Measurements from ENCODE around the gene CCDC57.

DNA sequence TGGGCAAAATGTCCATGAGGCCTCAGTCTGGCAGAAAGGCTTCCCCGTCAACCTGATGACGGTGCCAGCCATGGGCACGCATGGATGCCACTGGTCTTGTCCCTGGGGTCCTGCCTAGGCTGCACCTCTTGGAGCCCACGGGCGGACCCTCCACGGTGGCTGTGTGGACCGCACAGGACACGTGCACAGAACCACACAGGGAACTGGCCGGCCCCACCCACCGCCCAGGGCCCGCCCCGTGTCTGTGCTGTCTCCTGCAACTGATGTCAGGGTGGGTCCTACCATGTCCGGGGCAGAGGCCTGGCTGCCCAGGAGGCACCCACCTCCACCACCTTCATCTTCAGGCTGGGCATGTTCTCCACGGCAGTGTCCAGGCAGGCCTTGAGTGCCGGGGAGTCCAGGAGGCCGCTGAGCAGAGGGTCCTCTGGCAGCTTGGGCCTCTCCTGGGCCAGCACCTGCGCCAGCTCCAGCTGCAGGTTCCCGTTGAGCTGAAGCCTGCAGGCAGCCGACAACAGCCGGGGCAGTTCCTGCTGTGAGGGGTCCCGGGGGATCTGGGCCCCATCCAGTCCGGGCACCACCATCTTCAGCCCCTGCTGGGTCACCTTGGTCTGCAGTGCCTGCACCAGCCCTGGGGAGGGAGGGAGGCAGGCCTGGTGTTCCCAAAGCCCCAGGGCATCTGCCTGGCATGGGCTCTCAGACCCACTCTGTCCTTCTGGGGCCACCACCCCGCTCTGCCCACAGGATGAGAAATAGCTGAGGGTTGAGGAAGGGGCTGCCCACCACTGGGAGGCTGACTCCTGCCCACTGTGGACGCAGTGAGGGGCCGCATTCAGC is 126.5 kb downstream of the CCDC57 start:
- TF ChIP-seq POLR2A (IDR thresholded peaks at IDR 0.05) (no peak), EP300 (IDR thresholded peaks at IDR 0.05; ENCODE audit: low read depth) (no peak)

Measured in transverse colon (tissue), 1 donor.